Kidney glomerular epithelial cell (primary cell): ENCODE measurements around the gene PDE6D.
"Not testable (repeated sequence)": the region's sequence is repeated elsewhere in the genome, so short reads cannot be mapped to it uniquely, and the experiment has no call there.

Source experiments
- DNase-seq: peaks from one replicate; lab custom pipeline; 2025; lab: John Stamatoyannopoulos, UW

Gene PDE6D

GRCh38 chr2:231718799-231719198 lies 62.3 kb downstream of the PDE6D start:
- no peak for DNase-seq

GRCh38 chr2:231717281-231718171 lies 63.6 kb downstream of the PDE6D start:
- peak; percentile 71 for DNase-seq

DNA sequence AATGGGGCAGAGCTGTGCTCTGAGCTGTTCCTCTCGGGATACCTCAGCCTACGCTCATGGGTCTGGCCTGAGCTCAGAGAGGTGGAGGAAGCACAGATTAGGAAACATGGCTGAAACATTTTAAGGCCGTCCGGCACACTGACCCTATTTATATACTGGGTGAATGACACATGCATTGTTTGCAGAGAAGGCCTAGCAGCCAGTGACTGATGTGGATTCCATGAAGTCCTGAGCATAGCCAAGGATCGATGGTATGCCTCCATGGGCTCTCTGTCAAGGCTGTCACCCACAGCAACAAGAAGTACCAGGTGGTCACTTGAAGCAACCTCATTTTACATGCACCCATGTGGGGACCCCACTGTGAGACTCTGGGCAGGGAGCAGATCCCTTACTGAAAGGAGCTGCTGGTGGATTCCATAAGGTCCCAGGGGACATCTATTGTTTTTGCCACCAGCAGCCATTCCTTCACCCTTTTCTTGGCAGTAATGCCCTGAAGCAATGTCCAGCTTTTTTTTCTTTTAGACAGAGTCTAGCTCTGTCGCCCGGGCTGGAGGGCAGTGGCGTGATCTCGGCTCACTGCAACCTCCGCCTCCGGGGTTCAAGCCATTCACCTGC lies 64.3 kb downstream of the PDE6D start:
- DNase-seq = peak; percentile 14

DNA sequence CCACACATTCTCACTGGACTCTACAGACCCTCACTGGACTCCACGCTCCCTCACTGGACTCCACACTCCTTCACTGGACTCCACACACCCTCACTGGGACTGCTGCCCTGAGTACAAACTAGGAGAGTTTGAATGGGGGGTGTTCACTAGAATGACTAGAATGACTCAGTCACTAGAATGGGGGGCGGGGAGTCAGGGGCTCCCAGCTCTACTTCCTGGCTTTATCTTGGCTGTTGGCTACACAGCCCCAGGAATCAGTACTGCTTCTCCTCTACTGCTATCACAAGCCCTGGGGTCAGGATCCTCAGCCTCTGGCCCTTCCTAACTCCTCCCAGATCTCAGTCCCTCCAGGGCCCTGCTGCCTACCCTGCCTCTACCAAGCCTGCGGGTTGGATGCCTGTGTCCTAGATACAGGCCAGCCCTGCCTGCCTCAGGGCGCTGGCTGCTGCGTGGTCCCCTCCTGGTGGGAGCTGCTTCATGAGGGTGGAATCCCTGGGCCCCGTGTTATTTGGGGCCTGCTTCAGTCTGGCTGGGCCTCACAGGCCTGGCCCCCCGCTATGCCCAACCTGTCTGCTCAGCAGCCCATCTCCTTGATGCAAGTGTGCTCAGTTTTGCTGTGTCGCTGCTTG lies 65.0 kb downstream of the PDE6D start:
- DNase-seq = no peak

DNA sequence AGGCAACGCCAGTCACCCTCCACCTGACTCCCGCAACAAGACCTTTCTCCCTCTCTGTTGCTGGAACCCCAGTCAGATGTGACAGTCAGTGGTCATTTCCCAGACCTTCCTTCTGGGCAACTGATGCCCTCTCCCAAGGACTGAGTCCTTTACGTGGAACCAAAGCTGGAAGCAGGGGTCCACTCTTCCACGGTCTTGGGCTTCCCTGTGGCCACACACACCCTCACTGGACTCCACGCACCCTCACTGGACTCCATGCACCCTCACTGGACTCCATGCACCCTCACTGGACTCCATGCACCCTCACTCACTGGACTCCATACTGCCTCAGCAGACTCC lies 65.6 kb downstream of the PDE6D start:
- DNase-seq = no peak

GRCh38 chr2:231714639-231715498 lies 66.2 kb downstream of the PDE6D start:
- peak; percentile 21 for DNase-seq

DNA sequence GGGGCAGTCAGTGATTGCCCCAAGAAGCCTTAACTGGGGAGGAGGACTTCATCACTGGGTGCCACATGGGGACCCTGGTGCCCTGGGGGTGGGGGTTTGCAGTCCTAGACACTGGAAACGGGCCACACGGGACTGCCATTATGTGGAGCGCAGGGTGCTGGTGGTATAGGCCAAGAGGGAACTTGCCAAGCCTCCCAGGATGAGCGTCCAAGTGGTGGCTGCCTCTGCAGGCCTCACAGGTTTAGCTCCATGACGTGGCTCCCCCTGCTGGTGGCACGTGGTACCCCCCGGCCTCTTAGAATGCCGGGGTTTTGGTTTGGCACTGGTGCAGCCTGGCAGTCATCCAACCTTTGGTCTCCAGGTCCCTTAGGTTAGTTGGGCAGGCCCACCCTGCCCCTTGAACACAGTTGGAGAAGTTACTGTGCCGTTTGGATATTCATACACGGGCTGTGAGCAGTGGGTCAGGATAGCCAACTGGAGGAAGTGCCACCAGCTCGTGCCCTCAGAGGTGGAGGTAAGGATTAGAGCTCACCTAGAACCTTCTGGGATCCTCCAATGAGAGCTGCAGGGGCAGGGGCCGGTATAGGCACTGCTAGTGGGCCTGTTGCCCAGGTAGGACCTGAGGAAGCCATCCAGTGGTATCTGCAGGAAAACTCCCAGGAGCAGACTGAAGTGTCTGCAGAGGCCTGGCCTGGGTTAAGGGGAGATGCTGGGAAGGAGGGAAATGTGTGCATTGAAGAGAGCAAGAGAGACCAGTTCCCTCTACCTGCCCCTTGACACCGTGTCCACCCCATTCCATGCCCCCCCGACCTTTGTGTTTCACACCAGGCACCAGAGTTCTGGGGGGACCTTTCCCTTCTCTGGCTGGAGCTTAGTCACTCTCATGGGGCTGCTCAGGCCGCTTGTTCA lies 67.1 kb downstream of the PDE6D start:
- peak; percentile 61 for DNase-seq

DNA sequence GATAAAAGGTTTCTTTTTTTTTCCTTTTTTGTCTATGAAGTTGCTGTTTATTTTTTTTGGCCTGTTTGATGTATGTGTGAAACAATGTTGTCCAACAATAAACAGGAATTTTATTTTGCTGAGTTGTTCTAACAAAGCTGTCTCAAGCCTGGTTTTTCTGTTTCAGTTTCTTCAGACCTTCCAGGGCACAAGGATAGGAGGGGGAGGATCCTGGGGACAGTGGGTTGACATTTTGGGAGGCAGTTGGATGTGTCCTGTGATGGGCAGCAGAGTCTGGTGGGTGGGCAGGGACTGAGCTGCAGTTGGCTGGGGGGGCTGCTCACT lies 67.7 kb downstream of the PDE6D start:
- DNase-seq = not testable (repeated sequence)

DNA sequence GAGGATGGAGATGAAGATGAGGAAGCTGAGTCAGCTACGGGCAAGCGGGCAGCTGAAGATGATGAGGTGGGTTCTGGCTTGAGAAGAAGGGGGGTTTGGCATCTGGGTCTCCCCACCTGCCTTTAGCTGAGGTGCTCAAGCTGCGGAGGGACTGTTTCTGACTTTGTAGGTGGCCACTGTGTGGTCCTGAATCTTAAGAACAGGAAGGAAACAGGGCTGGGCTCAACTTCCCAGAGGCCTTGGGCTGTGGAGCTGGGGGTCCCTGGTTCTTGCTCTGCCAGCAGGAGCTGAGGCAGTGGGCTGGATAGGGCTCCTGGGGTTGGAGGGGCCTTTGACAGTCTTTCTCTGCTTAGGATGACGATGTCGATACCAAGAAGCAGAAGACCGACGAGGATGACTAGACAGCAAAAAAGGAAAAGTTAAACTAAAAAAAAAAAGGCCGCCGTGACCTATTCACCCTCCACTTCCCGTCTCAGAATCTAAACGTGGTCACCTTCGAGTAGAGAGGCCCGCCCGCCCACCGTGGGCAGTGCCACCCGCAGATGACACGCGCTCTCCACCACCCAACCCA lies 68.5 kb downstream of the PDE6D start:
- not testable (repeated sequence) for DNase-seq

DNA sequence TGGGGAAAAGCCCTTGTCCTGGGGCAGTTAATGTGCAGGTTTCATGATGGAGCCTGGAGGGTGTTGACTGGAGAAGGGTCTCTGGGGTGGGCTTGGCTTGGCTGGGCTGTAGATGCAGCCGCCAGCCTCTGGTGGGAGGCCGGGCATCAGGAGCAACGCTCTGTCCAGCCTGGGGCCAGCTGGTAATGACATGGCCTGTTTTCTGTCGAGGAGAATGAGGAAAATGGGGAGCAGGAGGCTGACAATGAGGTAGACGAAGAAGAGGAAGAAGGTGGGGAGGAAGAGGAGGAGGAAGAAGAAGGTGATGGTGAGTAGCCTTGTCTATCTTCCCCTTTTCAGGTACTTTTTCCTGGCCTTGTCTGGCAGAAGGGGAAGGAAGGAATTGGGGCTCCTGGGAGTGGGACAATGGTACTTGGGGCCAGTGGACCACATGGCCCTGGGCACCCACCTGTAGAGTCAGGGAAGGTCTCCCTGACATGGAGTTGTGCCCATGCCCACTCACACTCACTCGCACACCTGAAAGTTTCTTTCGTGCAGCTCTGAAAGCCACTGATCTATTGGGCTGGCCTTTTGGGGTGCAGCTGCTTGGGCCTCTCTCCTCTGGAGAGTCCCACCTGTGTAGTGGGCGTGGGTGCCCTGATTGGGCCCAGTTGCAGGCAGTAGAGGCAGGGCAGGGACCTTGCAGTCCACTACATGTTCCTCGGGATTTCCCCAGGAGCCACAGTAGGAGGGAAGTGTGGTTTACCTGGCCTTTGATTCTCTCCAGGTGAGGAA lies 69.2 kb downstream of the PDE6D start:
- no peak for DNase-seq

DNA sequence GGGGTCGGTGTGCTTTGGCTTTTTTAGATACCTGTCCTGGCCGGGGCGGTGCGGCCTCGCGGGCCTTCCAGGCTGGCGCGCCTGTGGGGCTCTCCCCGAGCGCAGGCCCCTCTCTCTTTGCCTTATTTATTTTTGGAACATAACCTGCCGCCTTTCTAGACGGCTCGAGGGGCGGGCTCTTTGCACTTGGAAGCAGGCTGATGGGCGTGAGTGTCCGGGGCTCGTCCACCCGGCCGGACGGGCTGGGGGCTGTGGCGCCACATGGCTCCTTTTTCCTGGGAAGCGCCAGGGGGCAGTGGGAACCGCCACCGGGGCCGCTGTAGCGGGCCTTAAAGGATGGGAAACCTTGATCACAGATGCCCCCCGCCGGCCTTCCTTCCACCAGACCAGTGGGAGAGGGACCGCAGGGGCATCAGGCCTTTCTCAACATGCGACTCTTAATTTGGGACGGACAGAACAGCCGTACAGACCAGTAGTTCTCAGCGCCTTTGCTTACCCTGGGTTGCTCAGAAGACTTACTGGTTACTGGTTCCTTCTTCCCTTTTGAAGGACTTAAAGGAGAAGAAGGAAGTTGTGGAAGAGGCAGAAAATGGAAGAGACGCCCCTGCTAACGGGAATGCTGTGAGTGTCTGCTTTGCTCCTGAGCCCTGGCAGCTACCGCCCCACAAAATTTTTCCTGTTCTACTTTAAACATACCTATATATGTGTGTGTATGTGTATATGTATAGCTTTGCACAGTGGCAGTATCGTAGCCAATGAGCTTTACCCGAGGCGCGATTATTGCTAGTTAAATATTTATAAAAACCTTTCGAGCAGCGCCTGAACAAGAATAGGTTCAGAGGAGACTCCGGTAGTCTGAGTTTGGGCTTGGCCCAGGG lies 70.0 kb downstream of the PDE6D start:
- DNase-seq = no peak

- peak; percentile 70 for DNase-seq
These were observed 70.9 kb downstream of the PDE6D start for GRCh38 chr2:231709981-231710798.

DNA sequence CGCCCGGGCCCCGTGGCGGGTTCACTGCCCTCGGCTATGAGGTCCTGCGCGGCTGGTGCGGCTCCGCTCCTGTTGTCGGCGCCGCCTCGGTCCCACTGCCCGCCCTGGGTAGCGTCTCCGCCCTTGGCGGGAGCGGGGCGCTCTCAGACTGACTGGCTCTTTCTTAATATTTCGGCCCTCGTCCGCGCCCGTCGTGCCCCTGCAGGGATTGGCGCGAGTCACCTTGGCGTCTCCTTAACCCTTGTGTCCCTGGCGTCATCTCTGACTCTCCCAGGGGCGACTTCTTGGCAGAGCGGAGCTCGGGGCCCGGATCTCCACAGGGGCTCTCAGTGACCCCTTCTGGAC lies 71.5 kb downstream of the PDE6D start:
- DNase-seq = no peak

- DNase-seq = no peak
These were observed 72.1 kb downstream of the PDE6D start for GRCh38 chr2:231708773-231709635.

DNA sequence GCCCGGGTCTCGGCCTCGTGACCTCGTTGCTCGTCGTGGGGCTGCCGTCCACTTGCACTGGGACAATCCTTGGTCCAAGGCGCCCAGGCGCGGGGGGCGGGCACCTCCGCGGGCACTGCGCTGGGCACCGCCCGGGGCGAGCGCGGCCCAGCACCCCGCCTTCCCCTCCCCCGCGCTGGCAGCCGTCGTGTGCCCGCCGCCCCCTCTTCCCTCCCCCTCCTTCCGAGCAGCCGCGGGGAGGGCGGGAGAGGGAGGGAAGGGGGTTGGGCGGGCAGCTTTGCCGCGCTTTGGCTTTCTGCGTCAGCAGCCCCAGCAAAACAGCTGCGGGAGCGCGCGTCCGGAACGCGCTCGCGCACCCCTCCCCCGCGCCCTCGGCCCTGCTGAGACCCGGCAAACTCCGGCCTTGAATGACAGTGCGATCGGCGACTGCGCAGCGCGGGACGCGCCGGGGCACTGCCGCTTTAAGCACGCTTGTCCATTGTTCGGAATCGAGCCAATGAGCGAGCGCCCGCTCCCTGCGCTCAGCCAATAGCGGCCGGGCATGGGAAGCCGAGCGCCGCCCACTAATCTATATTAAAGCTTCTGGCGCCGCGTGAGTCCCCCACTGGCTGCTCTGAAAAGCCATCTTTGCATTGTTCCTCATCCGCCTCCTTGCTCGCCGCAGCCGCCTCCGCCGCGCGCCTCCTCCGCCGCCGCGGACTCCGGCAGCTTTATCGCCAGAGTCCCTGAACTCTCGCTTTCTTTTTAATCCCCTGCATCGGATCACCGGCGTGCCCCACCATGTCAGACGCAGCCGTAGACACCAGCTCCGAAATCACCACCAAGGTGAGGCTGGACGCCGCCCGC lies 72.9 kb downstream of the PDE6D start, which contains the start of gene PTMA:
Gene PTMA, plus strand, starts transcription at position 599 of the 846 bp plus-strand sequence. Its CDS starts 182 bp downstream, at position 781.
- peak; percentile 91 for DNase-seq

- no peak for DNase-seq
These were observed 73.5 kb downstream of the PDE6D start for GRCh38 chr2:231707625-231707926.
